ENCODE measurements around the gene LRRC63.
"Not testable (repeated sequence)": the region's sequence is repeated elsewhere in the genome, so short reads cannot be mapped to it uniquely, and the experiment has no call there.

The LRRC63 gene

DNA sequence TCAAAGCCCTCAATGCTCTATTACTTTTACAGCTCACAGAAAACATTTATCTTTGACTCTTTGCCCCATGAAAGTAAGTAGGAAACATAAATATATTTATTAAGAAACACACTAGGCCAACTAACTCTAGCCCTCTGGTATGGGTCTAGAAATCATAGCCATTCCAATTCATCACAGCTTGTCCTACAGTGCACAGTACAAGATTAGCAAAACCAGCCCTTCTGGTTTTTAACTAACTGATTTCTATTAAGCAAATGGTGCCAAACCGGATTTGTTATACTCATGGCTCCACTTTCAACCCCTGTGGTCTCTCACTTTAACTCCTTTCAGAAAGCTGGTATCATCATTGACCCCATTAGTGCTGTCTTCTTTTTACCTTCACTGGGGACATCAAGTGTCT, 5.6 kb upstream of the LRRC63 start:
- Histone ChIP-seq H3K27me3 (ENCODE audit: control insufficient read depth in 1 of 2, insufficient read depth in 2 of 2, low read length in 2 of 2) (no peaks in the 10 kb centered on the region), H3K9me3 (ENCODE audit: low read length) (no peaks in the 10 kb centered on the region)

DNA sequence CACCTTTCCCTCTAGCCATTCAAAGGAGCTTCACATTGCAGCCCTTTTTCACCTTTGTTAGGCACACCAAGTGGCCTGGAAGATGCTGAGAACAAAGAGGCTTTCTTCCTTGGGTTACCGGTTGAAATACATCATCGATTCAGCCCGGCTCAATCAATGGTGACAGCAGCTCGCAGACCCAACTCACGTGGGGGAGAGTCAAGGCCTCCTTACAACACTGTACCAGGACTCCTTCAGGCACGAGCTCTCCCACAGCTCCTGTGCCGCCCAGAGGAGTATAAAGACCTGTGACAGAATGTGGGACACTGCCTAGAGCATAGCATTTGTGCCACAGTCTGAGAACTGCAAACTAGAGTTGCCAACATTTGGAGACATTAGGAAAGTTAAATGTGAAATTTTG, 3.9 kb upstream of the LRRC63 start:
- no peaks in the 10 kb centered on the region for H3K9me3 ChIP-seq (ENCODE audit: low read length)
- H3K4me1 ChIP-seq (ENCODE audit: insufficient read depth, low read length): peaks cover 5% of the 10 kb centered on the region
- no peak overlapping the region for H3K27ac ChIP-seq (ENCODE audit: low read depth, low read length)
- H3K27me3 ChIP-seq (ENCODE audit: control insufficient read depth in 1 of 2, insufficient read depth in 2 of 2, low read length in 2 of 2): no peaks in the 10 kb centered on the region
- no peaks in the 10 kb centered on the region for H3K36me3 ChIP-seq (ENCODE audit: insufficient read depth, low read length)
- no peak overlapping the region for H3K4me3 ChIP-seq (ENCODE audit: low read depth in 1 of 2, low read length in 2 of 2)
- H3K9ac ChIP-seq (ENCODE audit: low read length): no peak overlapping the region

More for the DNA sequence above, 5.6 kb upstream of the LRRC63 start:
- Histone ChIP-seq H3K9ac (ENCODE audit: low read length) (no peak overlapping the region), H3K4me3 (ENCODE audit: low read depth in 1 of 2, low read length in 2 of 2) (no peak overlapping the region), H3K36me3 (ENCODE audit: insufficient read depth, low read length) (no peaks in the 10 kb centered on the region), H3K27ac (ENCODE audit: low read depth, low read length) (no peak overlapping the region), H3K4me1 (ENCODE audit: insufficient read depth, low read length) (peaks cover 4% of the 10 kb centered on the region)

DNA sequence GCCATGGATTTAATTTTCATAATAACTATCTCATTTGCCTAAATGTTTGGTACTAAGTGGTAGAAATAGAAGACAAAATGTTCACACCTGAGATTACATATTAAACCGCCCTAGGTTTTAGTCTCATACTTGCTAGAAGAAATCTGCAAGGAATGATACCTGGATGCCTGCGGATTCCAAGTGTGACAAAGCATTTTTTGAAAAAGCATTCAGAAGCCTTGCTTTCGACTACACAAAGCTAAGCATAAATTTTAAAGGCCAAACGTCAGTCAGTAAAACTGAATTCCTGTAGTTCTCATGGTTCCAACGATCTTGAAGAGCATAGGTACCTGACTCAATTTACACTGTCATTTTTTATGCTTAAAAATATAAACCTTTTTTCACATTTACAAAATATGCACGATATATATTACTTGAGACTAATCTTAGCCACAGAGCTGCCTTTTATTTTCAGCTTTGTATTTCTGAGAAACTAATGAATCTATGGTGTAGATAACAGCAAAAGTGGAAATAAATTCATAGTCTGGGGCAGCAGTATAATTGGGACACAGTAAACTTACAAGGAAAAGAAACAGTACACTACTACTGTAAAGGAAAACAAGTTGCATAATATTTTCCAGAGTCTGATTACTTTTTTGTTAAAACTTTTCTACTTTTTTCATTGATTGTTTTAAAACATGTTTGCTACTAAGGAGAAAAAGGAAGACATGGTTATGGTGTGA, 1.2 kb upstream of the LRRC63 start:
- H3K27ac ChIP-seq (ENCODE audit: low read depth, low read length): no peak overlapping the region
- no peaks in the 10 kb centered on the region for H3K27me3 ChIP-seq (ENCODE audit: control insufficient read depth in 1 of 2, insufficient read depth in 2 of 2, low read length in 2 of 2)
- H3K4me1 ChIP-seq (ENCODE audit: insufficient read depth, low read length): peaks cover 5% of the 10 kb centered on the region
- no peak overlapping the region for H3K9ac ChIP-seq (ENCODE audit: low read length)
- no peaks in the 10 kb centered on the region for H3K36me3 ChIP-seq (ENCODE audit: insufficient read depth, low read length)
- H3K4me3 ChIP-seq (ENCODE audit: low read depth in 1 of 2, low read length in 2 of 2): no peak overlapping the region
- no peaks in the 10 kb centered on the region for H3K9me3 ChIP-seq (ENCODE audit: low read length)

DNA sequence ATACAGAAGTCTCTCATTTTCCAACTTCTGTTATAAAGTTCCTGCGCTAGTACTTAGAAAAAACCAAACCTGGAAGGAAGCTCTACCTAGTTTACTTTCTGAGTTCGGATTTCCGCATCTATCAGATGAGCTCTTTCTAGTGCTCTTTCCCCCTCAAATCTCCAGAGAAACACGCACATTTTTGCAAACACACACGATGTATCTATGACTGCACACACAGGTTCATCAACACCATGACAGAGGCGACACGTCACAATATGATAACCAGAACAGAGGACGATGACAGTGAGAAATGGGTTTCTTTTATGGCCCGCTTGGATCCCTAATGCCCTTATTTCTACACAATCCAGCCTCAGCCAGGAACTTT, 629 bp upstream of the LRRC63 start:
- Histone ChIP-seq H3K27ac (ENCODE audit: low read depth, low read length) (no peak overlapping the region), H3K9me3 (ENCODE audit: low read length) (no peaks in the 10 kb centered on the region), H3K27me3 (ENCODE audit: control insufficient read depth in 1 of 2, insufficient read depth in 2 of 2, low read length in 2 of 2) (no peaks in the 10 kb centered on the region), H3K4me3 (ENCODE audit: low read depth in 1 of 2, low read length in 2 of 2) (peak overlapping the region; percentile 47 to 65), H3K9ac (ENCODE audit: low read length) (no peak overlapping the region), H3K4me1 (ENCODE audit: insufficient read depth, low read length) (peaks cover 5% of the 10 kb centered on the region), H3K36me3 (ENCODE audit: insufficient read depth, low read length) (no peaks in the 10 kb centered on the region)

DNA sequence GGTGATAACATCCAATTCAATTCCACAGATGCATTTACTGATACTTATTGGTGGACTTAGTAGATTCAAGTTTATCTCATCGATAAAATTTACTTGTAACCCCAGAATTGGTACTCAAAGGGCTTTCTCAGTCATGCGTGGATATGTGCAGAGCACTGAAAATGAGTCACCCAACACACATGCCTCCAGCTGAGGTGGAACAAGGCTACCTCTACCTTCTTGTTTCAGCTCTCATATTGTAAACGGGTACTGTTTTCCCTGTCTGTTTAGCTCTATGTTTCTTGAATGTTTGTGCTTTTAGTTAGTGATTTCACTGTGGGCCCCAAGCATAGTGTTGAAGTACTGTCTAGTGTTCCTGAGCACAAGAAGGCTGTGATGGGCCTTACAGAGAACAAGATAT, 1.5 kb downstream of the LRRC63 start:
- Histone ChIP-seq H3K9me3 (ENCODE audit: low read length) (no peaks in the 10 kb centered on the region), H3K4me3 (ENCODE audit: low read depth in 1 of 2, low read length in 2 of 2) (no peak overlapping the region), H3K36me3 (ENCODE audit: insufficient read depth, low read length) (no peaks in the 10 kb centered on the region), H3K9ac (ENCODE audit: low read length) (no peak overlapping the region), H3K4me1 (ENCODE audit: insufficient read depth, low read length) (peaks cover 5% of the 10 kb centered on the region), H3K27ac (ENCODE audit: low read depth, low read length) (no peak overlapping the region), H3K27me3 (ENCODE audit: control insufficient read depth in 1 of 2, insufficient read depth in 2 of 2, low read length in 2 of 2) (no peaks in the 10 kb centered on the region)

DNA sequence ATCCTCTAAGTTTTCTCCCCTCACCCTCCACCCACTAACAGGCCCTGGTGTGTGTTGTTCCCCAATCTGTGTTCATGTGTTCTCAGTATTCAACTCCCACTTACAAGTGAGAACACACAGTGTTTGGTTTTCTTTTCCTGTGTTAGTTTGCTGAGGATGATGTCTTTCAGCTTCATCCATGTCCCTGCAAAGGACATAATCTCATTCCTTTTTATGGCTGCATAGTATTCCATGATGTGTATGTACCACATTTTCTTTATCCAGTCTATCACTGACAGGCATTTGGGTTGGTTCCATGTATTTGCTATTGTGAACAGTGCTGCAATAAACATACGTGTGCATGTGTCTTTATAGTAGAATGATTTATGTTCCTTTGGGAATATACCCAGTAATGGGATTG, 3.0 kb downstream of the LRRC63 start:
- H3K27ac ChIP-seq (ENCODE audit: low read depth, low read length); H3K9me3 ChIP-seq (ENCODE audit: low read length); H3K27me3 ChIP-seq (ENCODE audit: control insufficient read depth in 1 of 2, insufficient read depth in 2 of 2, low read length in 2 of 2); H3K36me3 ChIP-seq (ENCODE audit: insufficient read depth, low read length); H3K4me3 ChIP-seq (ENCODE audit: low read depth in 1 of 2, low read length in 2 of 2); H3K4me1 ChIP-seq (ENCODE audit: insufficient read depth, low read length); H3K9ac ChIP-seq (ENCODE audit: low read length): not testable (repeated sequence)

DNA sequence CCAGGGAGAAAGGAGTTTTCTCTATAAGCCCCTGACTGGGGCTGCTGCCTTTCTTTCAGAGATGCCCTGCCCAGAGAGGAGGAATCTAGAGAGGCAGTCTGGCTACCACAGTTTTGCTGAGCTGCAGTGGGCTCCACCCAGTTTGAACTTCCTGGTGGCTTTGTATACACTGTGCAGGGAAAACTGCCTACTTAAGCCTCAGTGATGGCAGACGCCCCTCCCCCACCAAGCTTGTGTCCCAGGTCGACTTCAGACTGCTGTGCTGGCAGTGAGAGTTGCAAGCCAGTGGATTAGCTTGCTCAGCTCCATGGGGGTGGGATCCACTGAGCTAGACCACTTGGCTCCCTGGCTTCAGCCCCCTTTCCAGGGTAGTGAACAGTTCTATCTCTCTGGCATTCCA, 8.5 kb downstream of the LRRC63 start:
- not testable (repeated sequence) for H3K36me3 ChIP-seq (ENCODE audit: insufficient read depth, low read length); H3K27ac ChIP-seq (ENCODE audit: low read depth, low read length); H3K4me3 ChIP-seq (ENCODE audit: low read depth in 1 of 2, low read length in 2 of 2); H3K4me1 ChIP-seq (ENCODE audit: insufficient read depth, low read length); H3K9me3 ChIP-seq (ENCODE audit: low read length); H3K9ac ChIP-seq (ENCODE audit: low read length); H3K27me3 ChIP-seq (ENCODE audit: control insufficient read depth in 1 of 2, insufficient read depth in 2 of 2, low read length in 2 of 2)

DNA sequence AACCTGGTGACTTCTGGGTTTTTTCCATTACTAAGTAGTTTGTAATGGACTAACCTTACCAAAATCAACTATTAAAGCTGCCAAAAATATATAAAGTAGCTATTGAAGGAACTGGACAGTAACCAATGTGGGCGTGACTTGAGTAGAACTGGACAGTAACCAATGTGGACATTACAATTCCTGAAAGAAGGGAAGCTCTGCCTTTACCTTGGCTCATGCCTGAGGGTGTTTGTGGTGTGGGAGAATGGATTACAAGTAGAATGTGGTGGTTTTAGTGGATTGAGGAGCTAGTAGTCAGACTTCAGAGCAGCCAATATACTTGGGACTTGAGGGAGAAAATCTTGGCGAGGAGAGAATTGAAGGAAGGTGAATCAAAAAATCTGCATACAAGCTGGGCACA, 17.5 kb downstream of the LRRC63 start:
- Histone ChIP-seq H3K36me3 (ENCODE audit: insufficient read depth, low read length) (no peaks in the 10 kb centered on the region), H3K27ac (ENCODE audit: low read depth, low read length) (no peak overlapping the region), H3K9ac (ENCODE audit: low read length) (no peak overlapping the region), H3K4me1 (ENCODE audit: insufficient read depth, low read length) (no peaks in the 10 kb centered on the region), H3K4me3 (ENCODE audit: low read depth in 1 of 2, low read length in 2 of 2) (no peak overlapping the region), H3K27me3 (ENCODE audit: control insufficient read depth in 1 of 2, insufficient read depth in 2 of 2, low read length in 2 of 2) (no peaks in the 10 kb centered on the region), H3K9me3 (ENCODE audit: low read length) (no peaks in the 10 kb centered on the region)

DNA sequence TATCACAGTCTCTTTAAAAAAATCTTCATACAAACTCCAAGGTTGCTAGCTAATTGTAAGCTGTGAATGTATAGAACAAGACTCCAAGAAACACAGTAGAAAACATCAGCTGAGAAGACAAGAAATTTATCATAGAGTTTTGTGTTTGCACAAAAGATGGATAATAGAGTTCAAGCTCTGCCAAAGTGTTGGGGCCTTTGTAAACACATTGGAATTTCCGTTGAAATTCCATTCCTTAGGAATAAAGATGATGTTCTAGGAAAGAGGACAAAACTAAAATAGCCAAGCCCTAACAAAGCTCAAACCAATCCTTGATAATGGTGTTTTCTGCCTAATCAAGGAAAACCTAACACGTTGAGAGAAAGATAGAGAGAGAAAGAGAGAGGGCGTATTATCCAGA, 20.6 kb downstream of the LRRC63 start:
- Histone ChIP-seq H3K4me1 (ENCODE audit: insufficient read depth, low read length) (no peaks in the 10 kb centered on the region), H3K9me3 (ENCODE audit: low read length) (peaks cover 8% of the 10 kb centered on the region), H3K4me3 (ENCODE audit: low read depth in 1 of 2, low read length in 2 of 2) (no peak overlapping the region), H3K9ac (ENCODE audit: low read length) (no peak overlapping the region), H3K27me3 (ENCODE audit: control insufficient read depth in 1 of 2, insufficient read depth in 2 of 2, low read length in 2 of 2) (no peaks in the 10 kb centered on the region), H3K36me3 (ENCODE audit: insufficient read depth, low read length) (no peaks in the 10 kb centered on the region), H3K27ac (ENCODE audit: low read depth, low read length) (no peak overlapping the region)

DNA sequence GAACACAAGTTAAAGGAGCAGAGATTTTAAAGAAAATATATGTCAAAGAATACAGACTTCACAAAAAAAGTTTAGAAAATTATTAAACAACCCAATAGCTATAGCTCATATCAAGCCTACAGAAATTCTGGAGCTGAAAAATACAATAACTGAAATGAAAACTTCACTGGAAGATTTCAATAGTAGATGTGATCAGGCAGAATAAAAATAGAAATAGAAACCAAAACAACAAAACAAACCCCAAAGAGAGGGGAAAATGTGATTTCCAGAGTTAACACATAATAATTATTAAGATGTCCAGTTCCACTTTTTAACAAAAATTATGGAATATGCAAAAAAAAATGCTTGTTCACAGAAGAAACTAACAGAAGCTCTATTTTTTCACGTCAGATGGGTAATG, 23.6 kb downstream of the LRRC63 start:
- Histone ChIP-seq H3K9me3 (ENCODE audit: low read length) (peaks cover 8% of the 10 kb centered on the region), H3K27ac (ENCODE audit: low read depth, low read length) (no peak overlapping the region), H3K4me3 (ENCODE audit: low read depth in 1 of 2, low read length in 2 of 2) (no peak overlapping the region), H3K27me3 (ENCODE audit: control insufficient read depth in 1 of 2, insufficient read depth in 2 of 2, low read length in 2 of 2) (no peaks in the 10 kb centered on the region), H3K36me3 (ENCODE audit: insufficient read depth, low read length) (no peaks in the 10 kb centered on the region), H3K4me1 (ENCODE audit: insufficient read depth, low read length) (no peaks in the 10 kb centered on the region), H3K9ac (ENCODE audit: low read length) (no peak overlapping the region)

DNA sequence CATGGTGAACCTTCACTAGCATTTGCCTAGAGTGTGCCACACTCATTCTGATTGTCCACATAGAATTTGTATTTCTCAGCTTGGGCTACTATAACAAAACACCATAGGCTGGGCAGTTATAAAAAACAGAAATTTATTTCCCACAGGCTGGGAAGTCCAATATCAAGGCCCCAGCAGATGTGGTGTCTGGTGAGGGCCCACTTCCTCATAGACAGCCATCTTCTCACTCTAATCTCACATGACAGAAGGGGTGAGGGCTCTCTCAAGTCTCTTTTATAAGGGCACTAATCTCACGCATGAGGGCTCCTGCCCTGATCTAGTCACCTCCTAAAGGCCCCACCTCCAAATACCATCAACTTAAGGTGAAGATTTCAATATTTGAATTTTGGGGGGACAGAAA, 53.6 kb downstream of the LRRC63 start:
- Histone ChIP-seq H3K9me3 (ENCODE audit: low read length) (no peaks in the 10 kb centered on the region), H3K4me3 (ENCODE audit: low read depth in 1 of 2, low read length in 2 of 2) (no peak overlapping the region), H3K27ac (ENCODE audit: low read depth, low read length) (no peak overlapping the region), H3K9ac (ENCODE audit: low read length) (no peak overlapping the region), H3K27me3 (ENCODE audit: control insufficient read depth in 1 of 2, insufficient read depth in 2 of 2, low read length in 2 of 2) (no peaks in the 10 kb centered on the region), H3K36me3 (ENCODE audit: insufficient read depth, low read length) (no peaks in the 10 kb centered on the region), H3K4me1 (ENCODE audit: insufficient read depth, low read length) (no peaks in the 10 kb centered on the region)

DNA sequence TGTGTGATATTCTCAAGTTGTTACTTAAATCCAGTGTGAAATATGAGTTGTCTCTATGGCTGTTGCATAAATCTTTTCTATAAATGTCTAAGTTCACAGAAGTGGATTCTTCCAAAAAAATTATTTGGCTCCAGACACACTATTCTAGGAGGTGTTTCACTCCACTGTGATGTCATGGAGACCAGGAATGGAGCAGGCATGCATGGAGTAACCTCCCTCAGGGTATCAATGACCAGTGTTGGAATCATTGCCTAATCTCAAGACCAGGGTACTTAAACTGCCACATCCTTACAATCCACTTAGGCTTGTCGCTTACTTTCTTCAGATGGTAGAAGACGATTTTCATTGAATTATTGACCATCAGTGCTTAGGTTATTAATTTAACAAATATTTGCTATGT, 55.4 kb downstream of the LRRC63 start:
- Histone ChIP-seq H3K27ac (ENCODE audit: low read depth, low read length) (no peak overlapping the region), H3K27me3 (ENCODE audit: control insufficient read depth in 1 of 2, insufficient read depth in 2 of 2, low read length in 2 of 2) (no peaks in the 10 kb centered on the region), H3K4me1 (ENCODE audit: insufficient read depth, low read length) (no peaks in the 10 kb centered on the region), H3K9ac (ENCODE audit: low read length) (no peak overlapping the region), H3K4me3 (ENCODE audit: low read depth in 1 of 2, low read length in 2 of 2) (no peak overlapping the region), H3K36me3 (ENCODE audit: insufficient read depth, low read length) (no peaks in the 10 kb centered on the region), H3K9me3 (ENCODE audit: low read length) (no peaks in the 10 kb centered on the region)
